CD14-positive monocyte (primary cell): ENCODE data around the gene TENM3. TPM values are rescaled to one million over a fixed set of nuclear protein-coding genes. Genes with fewer than 3 reads are reported as not detected.

Experiments used
- DNase-seq, 3 donors: peaks; one replicate each; pipeline ENCODE4 v3.0.0-alpha.2; 2011 to 2022
- H2AFZ ChIP-seq: 2 replicates; pipeline ENCODE4 v1.6.0; 2012; ENCODE audit warnings: mild to moderate bottlenecking, low read depth, low read length, inconsistent platforms; ENCODE audit not compliant: insufficient read depth, poor library complexity, severe bottlenecking
- H3K27ac ChIP-seq, 2 donors: 1 replicate in 1 of 2; 2 replicates in 1 of 2; pipeline ENCODE4 v1.5.1; 2012 to 2013; ENCODE audit warnings: low read length in 2 of 2, control low read depth in 1 of 2, inconsistent platforms in 1 of 2, low read depth in 1 of 2, mild to moderate bottlenecking in 1 of 2
- H3K27me3 ChIP-seq, 2 donors: one replicate each; pipeline versions ENCODE4 v1.6.0 to v1.6.1; 2011 to 2013; ENCODE audit warnings: low read length in 2 of 2; ENCODE audit not compliant: control insufficient read depth in 2 of 2, insufficient read depth in 2 of 2
- H3K36me3 ChIP-seq, 2 donors: replicated peaks in 1 of 2; 1 replicate in 1 of 2; 2 replicates in 1 of 2; pipeline versions ENCODE4 v1.5.1 to v1.6.1; 2012 to 2013; ENCODE audit warnings: low read length in 2 of 2, control low read depth in 1 of 2, inconsistent platforms in 1 of 2, mild to moderate bottlenecking in 1 of 2; ENCODE audit not compliant: insufficient read depth in 2 of 2, control insufficient read depth in 1 of 2
- H3K4me1 ChIP-seq, 2 donors: 1 replicate in 1 of 2; 2 replicates in 1 of 2; pipeline versions ENCODE4 v1.5.1 to v1.6.1; 2012 to 2013; ENCODE audit warnings: low read length in 2 of 2, control low read depth in 1 of 2, inconsistent platforms in 1 of 2, mild to moderate bottlenecking in 1 of 2, moderate library complexity in 1 of 2; ENCODE audit not compliant: insufficient read depth in 2 of 2, control insufficient read depth in 1 of 2
- H3K4me2 ChIP-seq: replicated peaks from 2 replicates; pipeline ENCODE3; 2012; ENCODE audit warnings: low read length, moderate library complexity, mild to moderate bottlenecking; ENCODE audit not compliant: poor library complexity, severe bottlenecking; ENCODE audit errors: extremely low read depth
- H3K4me3 ChIP-seq, 3 experiments: fragments of 200-600 bp in 1 of 3; sonication (generic) in 1 of 3; replicated peaks in 1 of 3; 1 replicate in 2 of 3; 2 replicates in 1 of 3; pipeline ENCODE4 v1.5.1; 2011 to 2013; ENCODE audit warnings: low read length in 3 of 3, mild to moderate bottlenecking in 3 of 3, control low read depth in 2 of 3, low read depth in 2 of 3, inconsistent platforms in 1 of 3, moderate library complexity in 1 of 3
- H3K79me2 ChIP-seq: 2 replicates; pipeline ENCODE4 v1.6.0; 2012; ENCODE audit warnings: mild to moderate bottlenecking, control low read depth, inconsistent platforms, low read length, moderate library complexity; ENCODE audit not compliant: insufficient read depth
- H3K9ac ChIP-seq: 2 replicates; pipeline ENCODE4 v1.6.0; 2017; ENCODE audit warnings: low read length, mild to moderate bottlenecking; ENCODE audit not compliant: insufficient read depth, poor library complexity, severe bottlenecking
- H3K9me3 ChIP-seq, 2 donors: replicated peaks in 1 of 2; 1 replicate in 1 of 2; 2 replicates in 1 of 2; pipeline versions ENCODE4 v1.5.1 to v1.6.1; 2012 to 2013; ENCODE audit warnings: low read length in 2 of 2, control low read depth in 1 of 2; ENCODE audit not compliant: control insufficient read depth in 1 of 2, insufficient read depth in 1 of 2
- H4K20me1 ChIP-seq: 2 replicates; pipeline ENCODE4 v1.6.0; 2012; ENCODE audit warnings: mild to moderate bottlenecking, low read length, control low read depth, moderate library complexity; ENCODE audit not compliant: insufficient read depth
- H3K27ac Mint-ChIP-seq, 7 donors: one replicate each; pipeline ENCODE4 v1.8.0; 2020; ENCODE audit warnings: mild to moderate bottlenecking in 7 of 7, mixed read lengths in 7 of 7, moderate library complexity in 6 of 7, inconsistent platforms in 2 of 7
- H3K27me3 Mint-ChIP-seq, 3 donors: one replicate each; pipeline ENCODE4 v1.8.0; 2021 to 2022; ENCODE audit warnings: low read depth in 3 of 3, mild to moderate bottlenecking in 3 of 3, mixed read lengths in 3 of 3, moderate library complexity in 3 of 3, inconsistent platforms in 1 of 3
- H3K36me3 Mint-ChIP-seq, 2 donors: one replicate each; pipeline ENCODE4 v1.8.0; 2020; ENCODE audit warnings: mixed read lengths in 2 of 2, inconsistent platforms in 1 of 2, mild to moderate bottlenecking in 1 of 2
- H3K4me1 Mint-ChIP-seq: one replicate; pipeline ENCODE4 v1.8.0; 2020; ENCODE audit warnings: mild to moderate bottlenecking, mixed read lengths
- H3K4me3 Mint-ChIP-seq, 2 donors: one replicate each; pipeline ENCODE4 v1.8.0; 2020; ENCODE audit warnings: mild to moderate bottlenecking in 2 of 2, mixed read lengths in 2 of 2, moderate library complexity in 1 of 2
- H3K9me3 Mint-ChIP-seq, 7 donors: one replicate each; pipeline ENCODE4 v1.8.0; 2020 to 2022; ENCODE audit warnings: mixed read lengths in 7 of 7, mild to moderate bottlenecking in 6 of 7, moderate library complexity in 6 of 7, inconsistent platforms in 2 of 7
- WGBS: methylation state at CpG from one replicate; pipeline ENCODE4 v1.1.5; 2013; ENCODE audit warnings: missing lambda C conversion rate; ENCODE audit not compliant: insufficient coverage; 5-methylcytosine and 5-hydroxymethylcytosine counted together
- intact Hi-C, 2 donors: fragments of 100-400 bp; cut with micrococcal nuclease; formaldehyde crosslinking; loops; one replicate each; pipeline versions ENCODE4 v1.15.0 to v1.15.1; 2023
- polyA plus RNA-seq, 3 donors: library from polyadenylated mRNA; depleted of rRNA in 1 of 3; unstranded in 2 of 3; stranded (reverse) in 1 of 3; fragments of 300-500 nt in 2 of 3; fragments of >200 nt in 1 of 3; fragmentation: Illumina TruSeq in 2 of 3; gene quantifications; 1 replicate in 2 of 3; 2 replicates in 1 of 3; pipeline ENCODE4 v1.2.3, GENCODE V29; 2012 to 2021
- TF ChIP-seq, protein P1 (sequence below): fragments of 200-600 bp; IDR thresholded peaks from one replicate; pipeline ENCODE4 v1.8.0; 2022; ENCODE audit warnings: antibody characterized with exemption, mild to moderate bottlenecking

TENM3 gene
- polyA plus RNA-seq, 3 donors: not detected

DNA sequence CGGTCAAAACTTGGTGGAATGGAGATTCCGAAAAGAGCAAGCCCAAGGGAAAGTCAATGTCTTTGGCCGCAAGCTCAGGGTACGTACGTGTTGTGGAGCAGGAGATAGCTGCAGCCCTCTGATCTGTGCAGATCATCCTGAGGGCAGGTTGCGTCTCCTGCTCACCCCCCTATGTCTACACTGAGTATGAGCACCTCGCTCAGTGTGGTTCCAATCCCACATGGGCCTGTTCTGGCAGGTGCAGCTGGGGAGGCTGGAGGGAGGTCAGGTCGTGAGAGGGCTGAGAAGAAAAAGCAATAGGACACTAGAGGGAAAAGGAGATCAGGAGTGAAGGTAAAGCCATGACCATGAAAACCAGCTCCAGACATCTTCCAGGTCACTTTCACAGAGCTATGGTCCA lies 531.9 kb downstream of the TENM3 start:
- H3K9ac ChIP-seq: no peak overlapping the region
- H2AFZ ChIP-seq: no peak overlapping the region
- H3K4me3 ChIP-seq: no peak overlapping the region
- H3K79me2 ChIP-seq: no peaks in the 10 kb centered on the region
- no peaks in the 10 kb centered on the region for H3K27me3 ChIP-seq
- peaks cover 0 to 2% (median 0%) of the 10 kb centered on the region in 7 donors for H3K9me3 Mint-ChIP-seq
- DNase-seq: no peak
- TF ChIP-seq, protein P1, sequence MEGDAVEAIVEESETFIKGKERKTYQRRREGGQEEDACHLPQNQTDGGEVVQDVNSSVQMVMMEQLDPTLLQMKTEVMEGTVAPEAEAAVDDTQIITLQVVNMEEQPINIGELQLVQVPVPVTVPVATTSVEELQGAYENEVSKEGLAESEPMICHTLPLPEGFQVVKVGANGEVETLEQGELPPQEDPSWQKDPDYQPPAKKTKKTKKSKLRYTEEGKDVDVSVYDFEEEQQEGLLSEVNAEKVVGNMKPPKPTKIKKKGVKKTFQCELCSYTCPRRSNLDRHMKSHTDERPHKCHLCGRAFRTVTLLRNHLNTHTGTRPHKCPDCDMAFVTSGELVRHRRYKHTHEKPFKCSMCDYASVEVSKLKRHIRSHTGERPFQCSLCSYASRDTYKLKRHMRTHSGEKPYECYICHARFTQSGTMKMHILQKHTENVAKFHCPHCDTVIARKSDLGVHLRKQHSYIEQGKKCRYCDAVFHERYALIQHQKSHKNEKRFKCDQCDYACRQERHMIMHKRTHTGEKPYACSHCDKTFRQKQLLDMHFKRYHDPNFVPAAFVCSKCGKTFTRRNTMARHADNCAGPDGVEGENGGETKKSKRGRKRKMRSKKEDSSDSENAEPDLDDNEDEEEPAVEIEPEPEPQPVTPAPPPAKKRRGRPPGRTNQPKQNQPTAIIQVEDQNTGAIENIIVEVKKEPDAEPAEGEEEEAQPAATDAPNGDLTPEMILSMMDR: no peak
- H3K36me3 ChIP-seq: no peaks in the 10 kb centered on the region
- H3K27ac ChIP-seq: no peak overlapping the region
- 100% methylated on average over 3 of the region's 8 CpGs for WGBS
- peaks cover 0 to 4% (median 0%) of the 10 kb centered on the region in 3 donors for H3K27me3 Mint-ChIP-seq
- H3K4me1 ChIP-seq: no peaks in the 10 kb centered on the region
- H3K4me3 Mint-ChIP-seq: no peak overlapping the region
- no peaks in the 10 kb centered on the region for H4K20me1 ChIP-seq
- no peak overlapping the region for H3K4me2 ChIP-seq
- no peaks in the 10 kb centered on the region for H3K4me1 Mint-ChIP-seq
- H3K36me3 Mint-ChIP-seq: no peaks in the 10 kb centered on the region
- no peak overlapping the region for H3K27ac Mint-ChIP-seq
- H3K9me3 ChIP-seq: no peaks in the 10 kb centered on the region
- intact Hi-C loops: no loop called here

DNA sequence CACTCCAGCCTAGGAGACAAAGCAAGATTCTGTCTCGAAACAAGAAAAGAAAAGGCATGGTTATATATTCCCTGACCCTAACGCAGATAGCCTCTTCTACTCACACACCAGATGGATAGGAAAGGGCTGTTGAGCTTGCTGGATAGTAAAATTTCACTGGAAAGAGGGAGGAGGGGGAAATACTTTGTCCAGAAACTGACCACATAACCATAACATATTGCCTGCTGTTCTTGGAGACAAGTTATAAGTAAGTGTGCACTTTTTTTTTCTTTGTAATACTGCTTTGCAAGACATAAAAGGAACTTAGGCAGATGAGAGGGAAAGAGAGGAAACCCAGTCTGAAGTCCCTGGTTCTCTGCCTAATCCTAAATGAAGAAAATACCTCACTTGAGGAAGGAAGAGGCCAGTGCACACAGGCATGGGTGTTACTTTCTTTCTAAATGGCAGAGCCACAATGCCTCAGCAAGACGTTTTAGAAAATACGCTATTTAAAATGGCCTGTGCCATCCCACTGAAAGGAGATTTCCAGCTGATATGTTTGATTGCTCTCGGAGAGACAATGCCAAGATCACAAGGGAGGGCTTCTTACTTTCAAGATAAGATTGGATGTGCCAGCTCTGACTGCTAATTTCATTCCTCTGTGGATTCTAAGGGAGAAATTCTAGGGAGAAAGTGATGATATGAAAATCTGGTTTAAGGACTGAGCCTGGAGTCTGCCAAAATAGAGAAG lies 533.3 kb downstream of the TENM3 start:
- H3K79me2 ChIP-seq: no peaks in the 10 kb centered on the region
- WGBS: 0% methylated on average over 1 of the region's 5 CpGs

More for the DNA sequence above, 533.3 kb downstream of the TENM3 start:
- intact Hi-C loops: no loop called here
- DNase-seq: no peak
- Mint-ChIP-seq H3K4me3 (no peak overlapping the region), H3K27ac (no peak overlapping the region), H3K4me1 (no peaks in the 10 kb centered on the region), H3K9me3 (peaks cover 0 to 3% (median 0%) of the 10 kb centered on the region in 7 donors), H3K27me3 (peaks cover 0 to 4% (median 0%) of the 10 kb centered on the region in 3 donors), H3K36me3 (no peaks in the 10 kb centered on the region)
- Histone ChIP-seq H2AFZ (no peak overlapping the region), H3K4me3 (no peak overlapping the region), H3K27me3 (no peaks in the 10 kb centered on the region), H3K9ac (no peak overlapping the region), H4K20me1 (no peaks in the 10 kb centered on the region), H3K9me3 (no peaks in the 10 kb centered on the region), H3K36me3 (no peaks in the 10 kb centered on the region), H3K4me1 (no peaks in the 10 kb centered on the region), H3K27ac (no peak overlapping the region), H3K4me2 (no peak overlapping the region)
- TF ChIP-seq, protein P1: no peak
